GM18909 (cell line): ENCODE results near the gene PAFAH2.
"Not testable (repeated sequence)": the region's sequence is repeated elsewhere in the genome, so short reads cannot be mapped to it uniquely, and the experiment has no call there.

Source experiments
- ATAC-seq: cut with Tn5 transposase; IDR thresholded peaks from one replicate; pipeline ENCODE4 v1.9.1; 2021; ENCODE audit warnings: mild to moderate bottlenecking; ENCODE audit not compliant: unreplicated experiment, poor library complexity

PAFAH2 gene

GRCh38 chr1:25989440-25990234 is 8.2 kb downstream of the PAFAH2 start:
- no peak for ATAC-seq

- no peak for ATAC-seq
Measured at GRCh38 chr1:25987951-25988350, 9.9 kb downstream of the PAFAH2 start.

GRCh38 chr1:25986773-25987172 is 11.1 kb downstream of the PAFAH2 start:
- not testable (repeated sequence) for ATAC-seq

GRCh38 chr1:25985670-25986069 is 12.2 kb downstream of the PAFAH2 start:
- no peak for ATAC-seq

- ATAC-seq, result no peak
Measured at GRCh38 chr1:25985171-25985570, 12.7 kb downstream of the PAFAH2 start.

- ATAC-seq, result no peak
Measured at GRCh38 chr1:25979210-25979609, 18.7 kb downstream of the PAFAH2 start.

- ATAC-seq, result no peak
Measured at GRCh38 chr1:25978403-25978802, 19.5 kb downstream of the PAFAH2 start.

GRCh38 chr1:25977801-25978200 is 20.1 kb downstream of the PAFAH2 start:
- ATAC-seq, result no peak

- ATAC-seq, result no peak
Measured at GRCh38 chr1:25973610-25974321, 24.1 kb downstream of the PAFAH2 start.

- ATAC-seq, result no peak
Measured at GRCh38 chr1:25971811-25972180, 26.1 kb downstream of the PAFAH2 start.

GRCh38 chr1:25971066-25971810 is 26.6 kb downstream of the PAFAH2 start:
- no peak for ATAC-seq

- no peak for ATAC-seq
Measured at GRCh38 chr1:25967308-25967707, 30.6 kb downstream of the PAFAH2 start.

- ATAC-seq, result no peak
Measured at GRCh38 chr1:25959611-25960010, 38.3 kb downstream of the PAFAH2 start.

- ATAC-seq, result no peak
Measured at GRCh38 chr1:25958465-25958864, 39.4 kb downstream of the PAFAH2 start.

- no peak for ATAC-seq
Measured at GRCh38 chr1:25955553-25955952, 42.3 kb downstream of the PAFAH2 start.

- no peak for ATAC-seq
Measured at GRCh38 chr1:25954282-25954938, 43.5 kb downstream of the PAFAH2 start.

- no peak for ATAC-seq
Measured at GRCh38 chr1:25952841-25953401, 44.9 kb downstream of the PAFAH2 start.

- ATAC-seq, result no peak
Measured at GRCh38 chr1:25948641-25949040, 49.2 kb downstream of the PAFAH2 start.

- no peak for ATAC-seq
Measured at GRCh38 chr1:25947027-25947426, 50.8 kb downstream of the PAFAH2 start.

- no peak for ATAC-seq
Measured at GRCh38 chr1:25945761-25946160, 52.1 kb downstream of the PAFAH2 start.
